Measurements from ENCODE around the gene BABAM1.
"Not testable (repeated sequence)": the region's sequence is repeated elsewhere in the genome, so short reads cannot be mapped to it uniquely, and the experiment has no call there.

Gene BABAM1

DNA sequence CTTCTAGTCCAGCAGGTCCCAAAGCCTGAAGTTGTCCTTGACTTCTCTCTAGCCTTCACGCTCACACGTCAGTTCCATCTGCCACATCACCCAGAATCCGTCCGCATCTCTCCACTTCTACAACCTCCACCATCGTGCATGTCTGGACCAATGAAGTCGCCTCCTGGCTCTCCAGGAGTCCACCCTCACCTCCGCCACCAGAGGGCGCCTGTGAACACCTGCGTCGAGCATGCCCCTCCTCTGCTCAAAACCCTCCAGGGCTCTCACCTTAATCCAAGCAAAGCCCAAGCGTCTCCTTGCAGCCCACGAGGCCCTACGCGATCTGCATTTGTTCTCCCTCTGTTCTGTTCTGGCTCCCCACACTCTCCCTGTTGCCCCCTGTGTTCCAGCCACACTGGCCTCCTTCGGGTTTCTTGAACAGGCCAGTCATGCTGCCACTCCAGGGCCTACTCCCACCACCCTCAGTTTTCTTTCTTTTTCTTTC lies 6.4 kb upstream of the BABAM1 start:
- TF ChIP-seq POLR2AphosphoS5 (IDR thresholded peaks at IDR 0.05; ENCODE audit: borderline replicate concordance, low read depth, low read length), result no peak
- TF ChIP-seq FOXP2 (optimal IDR thresholded peaks at IDR 0.05; ENCODE audit: control extremely low read depth, extremely low read length, insufficient read depth), result no peak
- TF ChIP-seq EZH2 (IDR thresholded peaks at IDR 0.05), result no peak
- Histone ChIP-seq H3K9ac (ENCODE audit: insufficient read length) (no peak overlapping the region), H3K9me3 (ENCODE audit: low read depth, low read length) (no peaks in the 10 kb centered on the region), H3K36me3 (ENCODE audit: insufficient read depth, low read length) (no peaks in the 10 kb centered on the region), H3K4me3 (no peak overlapping the region), H3K27ac (no peak overlapping the region)
- DNase-seq (ENCODE audit: low read depth, low spot score), result peak; percentile 37

DNA sequence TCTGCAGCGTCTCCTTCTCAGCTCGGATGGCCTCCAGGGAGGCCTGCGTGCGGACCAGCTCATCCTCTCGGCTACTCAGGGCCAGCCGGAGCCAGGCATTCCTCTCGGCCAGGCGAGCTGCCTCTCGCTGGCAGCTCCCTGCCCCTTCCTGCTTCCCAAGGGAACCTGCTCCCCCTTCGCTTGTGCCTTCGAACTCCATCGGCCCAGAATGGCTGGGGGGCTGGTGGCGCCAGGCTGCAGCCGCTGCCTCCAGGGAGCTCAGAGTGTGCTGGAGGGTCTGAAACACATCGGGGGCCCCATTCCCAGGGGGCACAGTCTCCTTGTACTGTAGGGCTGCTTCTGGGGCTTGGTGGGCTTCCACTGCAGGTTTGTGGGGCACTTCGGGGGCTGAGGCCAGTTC lies 4.7 kb upstream of the BABAM1 start:
- Histone ChIP-seq H3K9ac (ENCODE audit: insufficient read length) (no peak overlapping the region), H3K4me3 (no peak overlapping the region), H3K27ac (no peak overlapping the region), H3K9me3 (ENCODE audit: low read depth, low read length) (no peaks in the 10 kb centered on the region), H3K36me3 (ENCODE audit: insufficient read depth, low read length) (no peaks in the 10 kb centered on the region)
- TF ChIP-seq EZH2 (IDR thresholded peaks at IDR 0.05), result no peak
- no peak for TF ChIP-seq POLR2AphosphoS5 (IDR thresholded peaks at IDR 0.05; ENCODE audit: borderline replicate concordance, low read depth, low read length)
- no peak for TF ChIP-seq FOXP2 (optimal IDR thresholded peaks at IDR 0.05; ENCODE audit: control extremely low read depth, extremely low read length, insufficient read depth)
- DNase-seq (ENCODE audit: low read depth, low spot score), result no peak

DNA sequence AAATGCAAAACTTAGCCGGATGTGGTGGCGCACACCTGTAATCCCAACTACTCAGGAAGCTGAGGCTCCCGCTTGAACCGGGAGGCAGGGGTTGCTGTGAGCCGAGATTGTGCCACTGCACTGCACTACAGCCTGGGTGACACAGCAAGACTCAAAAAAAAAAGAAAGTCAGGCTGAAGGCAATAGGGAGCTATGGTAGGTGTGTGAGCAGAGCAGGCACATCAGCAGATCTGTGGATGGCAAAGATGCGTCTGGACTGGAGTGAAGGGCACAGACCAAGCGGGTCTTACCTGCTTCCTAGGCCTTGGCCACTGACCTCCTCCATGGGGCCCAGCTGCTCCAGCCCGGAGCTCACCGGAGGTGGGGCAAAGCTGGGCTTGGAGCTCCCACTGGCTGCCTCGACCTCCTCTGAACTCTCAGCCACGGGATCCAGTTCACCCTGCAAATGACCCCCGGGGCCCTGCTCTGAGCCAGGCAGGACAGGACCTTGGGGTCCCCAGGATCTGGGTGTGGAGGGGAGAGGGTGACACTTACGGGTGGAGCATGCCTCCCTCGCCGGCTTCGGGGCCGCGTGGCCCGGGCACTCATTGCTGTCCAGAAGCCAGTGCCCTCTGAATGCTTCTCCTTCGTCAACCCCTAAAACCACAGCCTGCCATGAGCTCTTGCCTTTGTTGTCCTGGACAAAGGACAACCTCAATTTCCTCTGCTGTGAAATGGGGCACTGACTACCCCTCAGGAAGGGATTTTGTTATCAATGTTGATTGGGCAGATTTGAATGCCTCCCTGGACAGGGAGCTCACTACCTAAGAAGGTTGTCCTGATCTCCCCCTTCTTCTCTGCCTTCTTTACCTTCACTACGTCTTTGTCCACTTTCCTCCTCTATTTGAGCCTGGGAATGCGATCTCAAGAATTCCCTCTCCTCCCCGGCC lies 3.3 kb upstream of the BABAM1 start:
- no peak overlapping the region for H3K9ac ChIP-seq (ENCODE audit: insufficient read length)

DNA sequence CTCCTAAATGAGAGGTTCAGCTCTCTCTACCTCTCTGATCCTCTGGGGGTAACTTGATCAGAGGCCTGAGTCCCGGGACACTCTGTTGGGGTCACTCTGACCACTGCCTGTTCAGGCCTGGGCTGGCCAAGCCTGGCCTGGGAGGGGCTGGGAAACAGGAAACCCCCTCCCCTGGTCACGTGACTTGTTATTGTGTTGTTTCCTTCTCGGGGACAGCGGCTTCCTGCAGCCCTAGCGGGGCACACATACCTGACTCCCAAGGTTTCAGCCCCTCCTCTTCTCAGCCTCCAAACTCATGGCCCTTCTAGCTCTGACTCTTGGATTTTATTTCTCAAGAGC lies 2.6 kb upstream of the BABAM1 start, which contains the start of gene USHBP1:
Gene USHBP1 (minus strand): TSS at position 105 of the 339 bp plus-strand sequence. CDS start 446 bp downstream, outside the sequence.
- no peak within 1 kb of the TSS for H3K27ac ChIP-seq
- H3K9me3 ChIP-seq (ENCODE audit: low read depth, low read length), result no peaks in the 10 kb centered on the region
- no peak for TF ChIP-seq EZH2 (IDR thresholded peaks at IDR 0.05)
- TF ChIP-seq FOXP2 (optimal IDR thresholded peaks at IDR 0.05; ENCODE audit: control extremely low read depth, extremely low read length, insufficient read depth), result no peak
- no peak for TF ChIP-seq POLR2AphosphoS5 (IDR thresholded peaks at IDR 0.05; ENCODE audit: borderline replicate concordance, low read depth, low read length)
- H3K4me3 ChIP-seq, result no peak within 1 kb of the TSS
- H3K9ac ChIP-seq (ENCODE audit: insufficient read length), result no peak within 1 kb of the TSS
- no peak for DNase-seq (ENCODE audit: low read depth, low spot score)
- peaks cover 4% of the 10 kb centered on the region; the same call in 1 of the 2 replicates for H3K36me3 ChIP-seq (ENCODE audit: insufficient read depth, low read length)

More for the DNA sequence above, 3.3 kb upstream of the BABAM1 start:
- no peaks in the 10 kb centered on the region for H3K9me3 ChIP-seq (ENCODE audit: low read depth, low read length)
- no peak overlapping the region for H3K4me3 ChIP-seq
- peaks cover 2% of the 10 kb centered on the region; the same call in 1 of the 2 replicates for H3K36me3 ChIP-seq (ENCODE audit: insufficient read depth, low read length)
- DNase-seq (ENCODE audit: low read depth, low spot score), result no peak
- H3K27ac ChIP-seq, result no peak overlapping the region
- TF ChIP-seq EZH2 (IDR thresholded peaks at IDR 0.05) (no peak), POLR2AphosphoS5 (IDR thresholded peaks at IDR 0.05; ENCODE audit: borderline replicate concordance, low read depth, low read length) (no peak), FOXP2 (optimal IDR thresholded peaks at IDR 0.05; ENCODE audit: control extremely low read depth, extremely low read length, insufficient read depth) (no peak)

DNA sequence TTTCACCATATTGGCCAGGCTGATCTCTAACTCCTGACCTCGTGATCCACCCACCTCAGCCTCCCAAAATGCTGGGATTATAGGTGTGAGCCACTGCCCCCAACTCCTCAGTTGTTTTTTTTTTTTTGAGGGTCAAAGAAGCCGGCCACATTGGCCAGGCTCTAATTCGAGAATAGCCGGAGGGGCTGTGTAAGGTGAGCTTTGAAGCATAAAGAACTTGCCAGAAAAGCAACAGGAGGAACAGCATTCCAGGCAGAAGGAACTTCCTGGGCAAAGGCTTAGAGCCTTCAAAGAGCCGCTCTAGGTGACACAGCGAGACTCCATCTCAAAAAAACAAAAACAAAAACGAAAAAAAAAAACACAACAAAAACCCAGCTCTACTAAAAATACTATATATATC lies 1.2 kb upstream of the BABAM1 start:
- Histone ChIP-seq H3K9me3 (ENCODE audit: low read depth, low read length) (no peaks in the 10 kb centered on the region), H3K27ac (no peak overlapping the region), H3K9ac (ENCODE audit: insufficient read length) (no peak overlapping the region), H3K36me3 (ENCODE audit: insufficient read depth, low read length) (peaks cover 4% of the 10 kb centered on the region; the same call in 1 of the 2 replicates), H3K4me3 (no peak overlapping the region)
- TF ChIP-seq FOXP2 (optimal IDR thresholded peaks at IDR 0.05; ENCODE audit: control extremely low read depth, extremely low read length, insufficient read depth), result no peak
- TF ChIP-seq EZH2 (IDR thresholded peaks at IDR 0.05), result no peak
- TF ChIP-seq POLR2AphosphoS5 (IDR thresholded peaks at IDR 0.05; ENCODE audit: borderline replicate concordance, low read depth, low read length), result no peak
- DNase-seq (ENCODE audit: low read depth, low spot score), result no peak

DNA sequence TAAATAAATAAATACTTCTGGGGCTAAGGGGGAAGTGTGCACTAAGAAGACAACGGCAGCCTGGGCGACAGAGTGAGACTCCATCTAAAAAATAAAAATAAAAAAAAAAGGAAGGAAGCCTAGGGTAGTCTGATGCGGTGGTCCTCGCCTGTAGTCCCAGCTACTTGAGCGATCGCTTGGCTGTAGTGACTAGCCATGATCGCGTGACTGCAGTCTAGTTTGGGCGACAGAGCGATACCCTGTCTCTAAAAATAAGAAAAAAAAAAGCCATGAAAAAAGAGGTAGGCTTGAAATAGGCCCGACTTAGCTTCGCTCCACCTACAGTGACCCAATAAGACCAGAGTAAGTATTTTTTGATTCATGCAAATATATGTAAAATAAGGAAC lies 661 bp upstream of the BABAM1 start:
- peaks cover 10% of the 10 kb centered on the region; the same call in 1 of the 2 replicates for H3K36me3 ChIP-seq (ENCODE audit: insufficient read depth, low read length)
- no peak for TF ChIP-seq POLR2AphosphoS5 (IDR thresholded peaks at IDR 0.05; ENCODE audit: borderline replicate concordance, low read depth, low read length)
- TF ChIP-seq EZH2 (IDR thresholded peaks at IDR 0.05), result no peak
- TF ChIP-seq FOXP2 (optimal IDR thresholded peaks at IDR 0.05; ENCODE audit: control extremely low read depth, extremely low read length, insufficient read depth), result no peak
- H3K9ac ChIP-seq (ENCODE audit: insufficient read length), result no peak overlapping the region
- no peak for DNase-seq (ENCODE audit: low read depth, low spot score)
- H3K9me3 ChIP-seq (ENCODE audit: low read depth, low read length), result no peaks in the 10 kb centered on the region
- H3K4me3 ChIP-seq, result no peak overlapping the region
- peak overlapping the region; percentile 71; the same call in 1 of the 2 replicates for H3K27ac ChIP-seq

DNA sequence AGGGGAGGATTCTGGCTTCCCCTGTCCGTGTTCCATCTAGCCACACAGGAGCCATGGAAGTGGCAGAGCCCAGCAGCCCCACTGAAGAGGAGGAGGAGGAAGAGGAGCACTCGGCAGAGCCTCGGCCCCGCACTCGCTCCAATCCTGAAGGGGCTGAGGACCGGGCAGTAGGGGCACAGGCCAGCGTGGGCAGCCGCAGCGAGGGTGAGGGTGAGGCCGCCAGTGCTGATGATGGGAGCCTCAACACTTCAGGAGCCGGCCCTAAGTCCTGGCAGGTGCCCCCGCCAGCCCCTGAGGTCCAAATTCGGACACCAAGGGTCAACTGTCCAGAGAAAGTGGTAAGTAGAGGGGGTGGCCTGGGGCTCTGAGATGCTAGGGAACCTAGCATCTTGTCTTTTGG lies 1.5 kb downstream of the BABAM1 start:
- Histone ChIP-seq H3K9me3 (ENCODE audit: low read depth, low read length) (no peaks in the 10 kb centered on the region), H3K9ac (ENCODE audit: insufficient read length) (no peak overlapping the region), H3K4me3 (no peak overlapping the region), H3K27ac (no peak overlapping the region), H3K36me3 (ENCODE audit: insufficient read depth, low read length) (peaks cover 10% of the 10 kb centered on the region; the same call in 1 of the 2 replicates)
- DNase-seq (ENCODE audit: low read depth, low spot score), result no peak
- TF ChIP-seq POLR2AphosphoS5 (IDR thresholded peaks at IDR 0.05; ENCODE audit: borderline replicate concordance, low read depth, low read length) (no peak), EZH2 (IDR thresholded peaks at IDR 0.05) (no peak), FOXP2 (optimal IDR thresholded peaks at IDR 0.05; ENCODE audit: control extremely low read depth, extremely low read length, insufficient read depth) (no peak)

DNA sequence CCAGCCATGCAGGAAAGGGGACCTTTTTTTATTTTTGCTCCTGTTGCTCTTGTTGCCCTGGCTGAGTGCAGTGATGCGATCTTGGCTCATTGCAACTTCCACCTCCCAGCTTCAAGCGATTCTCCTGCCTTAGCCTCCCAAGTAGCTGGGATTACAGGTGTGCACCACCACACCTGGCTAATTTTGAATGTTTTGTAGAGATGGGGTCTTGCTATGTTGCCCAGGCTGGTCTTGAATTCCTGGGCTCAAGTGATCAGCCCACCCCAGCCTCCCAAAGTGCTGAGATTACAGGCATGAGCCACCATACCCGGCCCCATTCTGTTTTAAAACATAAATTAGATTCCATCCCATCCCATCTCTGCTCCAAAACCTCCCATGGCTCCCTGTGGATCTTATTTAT lies 7.6 kb downstream of the BABAM1 start:
- not testable (repeated sequence) for H3K4me3 ChIP-seq; H3K27ac ChIP-seq; DNase-seq (ENCODE audit: low read depth, low spot score); H3K9me3 ChIP-seq (ENCODE audit: low read depth, low read length); H3K9ac ChIP-seq (ENCODE audit: insufficient read length)
- peaks cover 26% of the 10 kb centered on the region; the same call in 1 of the 2 replicates for H3K36me3 ChIP-seq (ENCODE audit: insufficient read depth, low read length)
